Activated CD8-positive, alpha-beta T cell treated with anti-CD3 and anti-CD28 coated beads, Interleukin-2, amount 10 ng/mL, durations not matched to agents 7 days and 5 days (primary cell): Measurements from ENCODE around the gene TRIM67. TPM values are rescaled to one million over a fixed set of nuclear protein-coding genes. Genes with fewer than 3 reads are reported as not detected.

ENCODE experiments used
- ATAC-seq: fragments of 150-1000 bp; cut with Tn5 transposase; one replicate; pipeline ENCODE4 v1.10.0; 2021; ENCODE audit warnings: moderate library complexity
- CTCF ChIA-PET: fragments of 350-600 bp; sonication (Branson Sonifier 250); formaldehyde crosslinking; loops from one replicate; lab custom pipeline; 2021; ENCODE audit warnings: antibody characterized with exemption; lab: Charles Lee
- POLR2A ChIA-PET: fragments of 350-600 bp; sonication (Branson Sonifier 250); formaldehyde crosslinking; loops from one replicate; lab custom pipeline; 2021; ENCODE audit warnings: antibody characterized with exemption; lab: Charles Lee
- DNase-seq: peaks from one replicate; pipeline ENCODE4 v3.0.0-alpha.2; 2020
- H3K27ac Mint-ChIP-seq: one replicate; pipeline ENCODE4 v1.8.0; 2021; ENCODE audit warnings: mild to moderate bottlenecking, mixed read lengths
- H3K27me3 Mint-ChIP-seq: one replicate; pipeline ENCODE4 v1.8.0; 2021; ENCODE audit warnings: low read depth, mixed read lengths
- H3K36me3 Mint-ChIP-seq: one replicate; pipeline ENCODE4 v1.8.0; 2021; ENCODE audit warnings: low read depth, mixed read lengths
- H3K4me1 Mint-ChIP-seq: one replicate; pipeline ENCODE4 v1.8.0; 2021; ENCODE audit warnings: low read depth, mixed read lengths
- H3K4me3 Mint-ChIP-seq: one replicate; pipeline ENCODE4 v1.8.0; 2021; ENCODE audit warnings: mild to moderate bottlenecking, mixed read lengths
- H3K9me3 Mint-ChIP-seq: one replicate; pipeline ENCODE4 v1.8.0; 2022; ENCODE audit warnings: mixed read lengths; ENCODE audit not compliant: insufficient read depth
- total RNA-seq, 2 experiments: library from RNA; stranded (reverse); gene quantifications; one replicate each; pipeline ENCODE4 v1.2.3, GENCODE V29; 2021

TRIM67 gene
- total RNA-seq, 2 experiments from 2014 or later, result not detected

GRCh38 chr1:231159963-231160761 is 1.7 kb upstream of the TRIM67 start:
- H3K27ac Mint-ChIP-seq, result no peak overlapping the region
- no peak overlapping the region for H3K4me3 Mint-ChIP-seq
- H3K9me3 Mint-ChIP-seq, result no peaks in the 10 kb centered on the region
- H3K27me3 Mint-ChIP-seq, result peaks cover 59% of the 10 kb centered on the region
- DNase-seq (no peak), ATAC-seq (no peak)
- H3K4me1 Mint-ChIP-seq, result peaks cover 2% of the 10 kb centered on the region
- H3K36me3 Mint-ChIP-seq, result no peaks in the 10 kb centered on the region
- ChIA-PET CTCF (interaction anchor here (1.1 kb wide), 2 partner anchors 21 to 37 kb away, joined by 3 read pairs; no protein-coding TSS in a partner anchor), POLR2A (no interaction called here)

- CTCF ChIA-PET, result interaction anchor here (1.1 kb wide), 1 partner anchor 22 kb away, joined by 3 read pairs; no protein-coding TSS in a partner anchor
Observed at GRCh38 chr1:231160895-231161666, 777 bp upstream of the TRIM67 start.

GRCh38 chr1:231162297-231162969 is 575 bp downstream of the TRIM67 start:
- no peak overlapping the region for H3K4me3 Mint-ChIP-seq
- H3K9me3 Mint-ChIP-seq, result no peaks in the 10 kb centered on the region
- no peak overlapping the region for H3K27ac Mint-ChIP-seq
- ATAC-seq, result peak; percentile 78
- DNase-seq, result peak; percentile 47
- POLR2A ChIA-PET, result no interaction called here
- peaks cover 60% of the 10 kb centered on the region for H3K27me3 Mint-ChIP-seq
- H3K4me1 Mint-ChIP-seq, result peaks cover 2% of the 10 kb centered on the region
- no peaks in the 10 kb centered on the region for H3K36me3 Mint-ChIP-seq
- CTCF ChIA-PET, result interaction anchor here (0.6 kb wide), 1 partner anchor 661 kb away, joined by 3 read pairs; no protein-coding TSS in a partner anchor

More at GRCh38 chr1:231160895-231161666, 777 bp upstream of the TRIM67 start:
- Mint-ChIP-seq H3K36me3 (no peaks in the 10 kb centered on the region), H3K4me3 (no peak overlapping the region), H3K4me1 (peaks cover 2% of the 10 kb centered on the region), H3K27me3 (peaks cover 61% of the 10 kb centered on the region), H3K27ac (no peak overlapping the region), H3K9me3 (no peaks in the 10 kb centered on the region)
- no peak for DNase-seq
- POLR2A ChIA-PET, result no interaction called here
- ATAC-seq, result no peak

GRCh38 chr1:231162970-231163829 is 1.3 kb downstream of the TRIM67 start:
- Mint-ChIP-seq H3K36me3 (no peaks in the 10 kb centered on the region), H3K4me3 (no peak overlapping the region), H3K27ac (no peak overlapping the region), H3K4me1 (peaks cover 2% of the 10 kb centered on the region), H3K27me3 (peaks cover 59% of the 10 kb centered on the region), H3K9me3 (no peaks in the 10 kb centered on the region)
- ATAC-seq, result no peak
- CTCF ChIA-PET, result no interaction called here
- POLR2A ChIA-PET, result no interaction called here
- DNase-seq, result no peak

GRCh38 chr1:231163830-231164427 is 2.1 kb downstream of the TRIM67 start:
- CTCF ChIA-PET, result no interaction called here
- no peak overlapping the region for H3K27ac Mint-ChIP-seq
- DNase-seq, result no peak
- H3K4me3 Mint-ChIP-seq, result no peak overlapping the region
- no peak for ATAC-seq
- H3K4me1 Mint-ChIP-seq, result peaks cover 2% of the 10 kb centered on the region
- POLR2A ChIA-PET, result no interaction called here
- no peaks in the 10 kb centered on the region for H3K9me3 Mint-ChIP-seq
- peaks cover 59% of the 10 kb centered on the region for H3K27me3 Mint-ChIP-seq
- H3K36me3 Mint-ChIP-seq, result no peaks in the 10 kb centered on the region

- no peak overlapping the region for H3K27ac Mint-ChIP-seq
- no peaks in the 10 kb centered on the region for H3K9me3 Mint-ChIP-seq
- DNase-seq (no peak), ATAC-seq (no peak)
- no peak overlapping the region for H3K4me3 Mint-ChIP-seq
- H3K36me3 Mint-ChIP-seq, result no peaks in the 10 kb centered on the region
- ChIA-PET CTCF (no interaction called here), POLR2A (no interaction called here)
- H3K4me1 Mint-ChIP-seq, result peaks cover 2% of the 10 kb centered on the region
- peaks cover 47% of the 10 kb centered on the region for H3K27me3 Mint-ChIP-seq
Observed at GRCh38 chr1:231165371-231165770, 3.5 kb downstream of the TRIM67 start.

- no peaks in the 10 kb centered on the region for H3K9me3 Mint-ChIP-seq
- no peak for ATAC-seq
- H3K4me1 Mint-ChIP-seq, result peaks cover 2% of the 10 kb centered on the region
- ChIA-PET CTCF (no interaction called here), POLR2A (no interaction called here)
- H3K27me3 Mint-ChIP-seq, result peaks cover 39% of the 10 kb centered on the region
- H3K4me3 Mint-ChIP-seq, result no peak overlapping the region
- no peaks in the 10 kb centered on the region for H3K36me3 Mint-ChIP-seq
- no peak for DNase-seq
- no peak overlapping the region for H3K27ac Mint-ChIP-seq
Observed at GRCh38 chr1:231166398-231166797, 4.5 kb downstream of the TRIM67 start.

GRCh38 chr1:231170875-231171274 is 9.0 kb downstream of the TRIM67 start:
- POLR2A ChIA-PET, result no interaction called here
- Mint-ChIP-seq H3K4me1 (no peaks in the 10 kb centered on the region), H3K27me3 (peaks cover 27% of the 10 kb centered on the region), H3K27ac (no peak overlapping the region), H3K36me3 (no peaks in the 10 kb centered on the region), H3K9me3 (no peaks in the 10 kb centered on the region), H3K4me3 (no peak overlapping the region)
- CTCF ChIA-PET, result interaction anchor here (1.0 kb wide), 1 partner anchor 40 kb away, joined by 3 read pairs; no protein-coding TSS in a partner anchor
- no peak for DNase-seq
- ATAC-seq, result no peak

GRCh38 chr1:231171623-231172197 is 9.9 kb downstream of the TRIM67 start:
- Mint-ChIP-seq H3K4me3 (no peak overlapping the region), H3K36me3 (no peaks in the 10 kb centered on the region), H3K27ac (no peak overlapping the region), H3K27me3 (peaks cover 29% of the 10 kb centered on the region), H3K9me3 (no peaks in the 10 kb centered on the region), H3K4me1 (no peaks in the 10 kb centered on the region)
- no peak for ATAC-seq
- POLR2A ChIA-PET, result no interaction called here
- CTCF ChIA-PET, result no interaction called here
- DNase-seq, result no peak

GRCh38 chr1:231172411-231172810 is 10.6 kb downstream of the TRIM67 start:
- ChIA-PET CTCF (no interaction called here), POLR2A (no interaction called here)
- DNase-seq (no peak), ATAC-seq (no peak)
- no peak overlapping the region for H3K27ac Mint-ChIP-seq
- H3K9me3 Mint-ChIP-seq, result no peaks in the 10 kb centered on the region
- no peaks in the 10 kb centered on the region for H3K36me3 Mint-ChIP-seq
- H3K4me1 Mint-ChIP-seq, result no peaks in the 10 kb centered on the region
- no peak overlapping the region for H3K4me3 Mint-ChIP-seq
- H3K27me3 Mint-ChIP-seq, result peaks cover 32% of the 10 kb centered on the region
